Measurements from ENCODE around the gene NUDT16L1.

GRCh38 chr16:4690946-4691665 is 2.3 kb upstream of the NUDT16L1 start:
- TF ChIP-seq POLR2AphosphoS5 (IDR thresholded peaks at IDR 0.05; ENCODE audit: low read depth) = 0 out of 2 replicates have a peak, but pooled peaks have one; percentile 9
- TF ChIP-seq, protein P1, sequence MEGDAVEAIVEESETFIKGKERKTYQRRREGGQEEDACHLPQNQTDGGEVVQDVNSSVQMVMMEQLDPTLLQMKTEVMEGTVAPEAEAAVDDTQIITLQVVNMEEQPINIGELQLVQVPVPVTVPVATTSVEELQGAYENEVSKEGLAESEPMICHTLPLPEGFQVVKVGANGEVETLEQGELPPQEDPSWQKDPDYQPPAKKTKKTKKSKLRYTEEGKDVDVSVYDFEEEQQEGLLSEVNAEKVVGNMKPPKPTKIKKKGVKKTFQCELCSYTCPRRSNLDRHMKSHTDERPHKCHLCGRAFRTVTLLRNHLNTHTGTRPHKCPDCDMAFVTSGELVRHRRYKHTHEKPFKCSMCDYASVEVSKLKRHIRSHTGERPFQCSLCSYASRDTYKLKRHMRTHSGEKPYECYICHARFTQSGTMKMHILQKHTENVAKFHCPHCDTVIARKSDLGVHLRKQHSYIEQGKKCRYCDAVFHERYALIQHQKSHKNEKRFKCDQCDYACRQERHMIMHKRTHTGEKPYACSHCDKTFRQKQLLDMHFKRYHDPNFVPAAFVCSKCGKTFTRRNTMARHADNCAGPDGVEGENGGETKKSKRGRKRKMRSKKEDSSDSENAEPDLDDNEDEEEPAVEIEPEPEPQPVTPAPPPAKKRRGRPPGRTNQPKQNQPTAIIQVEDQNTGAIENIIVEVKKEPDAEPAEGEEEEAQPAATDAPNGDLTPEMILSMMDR (IDR thresholded peaks at IDR 0.05; ENCODE audit: insufficient read depth, low read length) = no peak
- TF ChIP-seq, protein P2, sequence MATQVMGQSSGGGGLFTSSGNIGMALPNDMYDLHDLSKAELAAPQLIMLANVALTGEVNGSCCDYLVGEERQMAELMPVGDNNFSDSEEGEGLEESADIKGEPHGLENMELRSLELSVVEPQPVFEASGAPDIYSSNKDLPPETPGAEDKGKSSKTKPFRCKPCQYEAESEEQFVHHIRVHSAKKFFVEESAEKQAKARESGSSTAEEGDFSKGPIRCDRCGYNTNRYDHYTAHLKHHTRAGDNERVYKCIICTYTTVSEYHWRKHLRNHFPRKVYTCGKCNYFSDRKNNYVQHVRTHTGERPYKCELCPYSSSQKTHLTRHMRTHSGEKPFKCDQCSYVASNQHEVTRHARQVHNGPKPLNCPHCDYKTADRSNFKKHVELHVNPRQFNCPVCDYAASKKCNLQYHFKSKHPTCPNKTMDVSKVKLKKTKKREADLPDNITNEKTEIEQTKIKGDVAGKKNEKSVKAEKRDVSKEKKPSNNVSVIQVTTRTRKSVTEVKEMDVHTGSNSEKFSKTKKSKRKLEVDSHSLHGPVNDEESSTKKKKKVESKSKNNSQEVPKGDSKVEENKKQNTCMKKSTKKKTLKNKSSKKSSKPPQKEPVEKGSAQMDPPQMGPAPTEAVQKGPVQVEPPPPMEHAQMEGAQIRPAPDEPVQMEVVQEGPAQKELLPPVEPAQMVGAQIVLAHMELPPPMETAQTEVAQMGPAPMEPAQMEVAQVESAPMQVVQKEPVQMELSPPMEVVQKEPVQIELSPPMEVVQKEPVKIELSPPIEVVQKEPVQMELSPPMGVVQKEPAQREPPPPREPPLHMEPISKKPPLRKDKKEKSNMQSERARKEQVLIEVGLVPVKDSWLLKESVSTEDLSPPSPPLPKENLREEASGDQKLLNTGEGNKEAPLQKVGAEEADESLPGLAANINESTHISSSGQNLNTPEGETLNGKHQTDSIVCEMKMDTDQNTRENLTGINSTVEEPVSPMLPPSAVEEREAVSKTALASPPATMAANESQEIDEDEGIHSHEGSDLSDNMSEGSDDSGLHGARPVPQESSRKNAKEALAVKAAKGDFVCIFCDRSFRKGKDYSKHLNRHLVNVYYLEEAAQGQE (IDR thresholded peaks at IDR 0.05; ENCODE audit: insufficient replicate concordance, low read depth) = no peak
